DOHH2 (cell line): ENCODE data around the gene EYA2.

ENCODE experiments used
- H3F3A ChIP-seq: fragments of 200-600 bp; sonication (generic), shearing (Covaris generic); 2 replicates; pipeline ENCODE4 v1.6.0; 2016; ENCODE audit warnings: antibody characterized with exemption, mild to moderate bottlenecking; ENCODE audit not compliant: control insufficient read depth, insufficient read depth
- H3K27ac ChIP-seq: fragments of 200-600 bp; sonication (generic); 2 replicates; pipeline ENCODE4 v1.5.1; 2014; ENCODE audit warnings: low read depth, mild to moderate bottlenecking, low read length, moderate library complexity
- H3K27me3 ChIP-seq: fragments of 200-600 bp; sonication (generic); 2 replicates; pipeline ENCODE4 v1.6.1; 2014; ENCODE audit warnings: mild to moderate bottlenecking, low read length, mixed read lengths; ENCODE audit not compliant: control insufficient read depth
- H3K36me3 ChIP-seq: fragments of 200-600 bp; sonication (generic); 2 replicates; pipeline ENCODE4 v1.6.1; 2014; ENCODE audit warnings: mild to moderate bottlenecking, low read length, moderate library complexity, mixed read lengths; ENCODE audit not compliant: control insufficient read depth
- H3K4me1 ChIP-seq: fragments of 200-600 bp; sonication (generic); 2 replicates; pipeline ENCODE4 v1.6.1; 2014; ENCODE audit warnings: mild to moderate bottlenecking, low read length, mixed read lengths; ENCODE audit not compliant: control insufficient read depth
- H3K4me2 ChIP-seq: fragments of 200-600 bp; sonication (generic); 2 replicates; pipeline ENCODE4 v1.6.0; 2014; ENCODE audit warnings: mild to moderate bottlenecking, low read length, moderate library complexity
- H3K4me3 ChIP-seq: fragments of 200-600 bp; sonication (generic); 2 replicates; pipeline ENCODE4 v1.5.1; 2014; ENCODE audit warnings: mild to moderate bottlenecking, low read length, mixed read lengths
- H3K79me2 ChIP-seq: fragments of 200-600 bp; sonication (generic); 2 replicates; pipeline ENCODE4 v1.6.1; 2014; ENCODE audit warnings: mild to moderate bottlenecking, low read length, mixed read lengths; ENCODE audit not compliant: control insufficient read depth
- H3K9me2 ChIP-seq: fragments of 200-600 bp; sonication (generic); replicated peaks from 2 replicates; pipeline ENCODE4 v1.6.1; 2014; ENCODE audit warnings: mild to moderate bottlenecking, low read length, mixed read lengths; ENCODE audit not compliant: control insufficient read depth
- H3K9me3 ChIP-seq: fragments of 200-600 bp; sonication (generic); 2 replicates; pipeline ENCODE4 v1.6.1; 2014; ENCODE audit warnings: antibody characterized with exemption, low read length, mixed read lengths; ENCODE audit not compliant: control insufficient read depth, insufficient read depth
- H4K20me1 ChIP-seq: fragments of 200-600 bp; sonication (generic); 2 replicates; pipeline ENCODE4 v1.6.0; 2014; ENCODE audit warnings: low read depth, mild to moderate bottlenecking, antibody characterized with exemption, low read length, moderate library complexity; ENCODE audit not compliant: control insufficient read depth, insufficient read depth
- EZH2phosphoT487 ChIP-seq: fragments of 200-600 bp; sonication (generic); IDR thresholded peaks from 2 replicates; pipeline ENCODE4 v1.6.1; 2017; ENCODE audit warnings: borderline replicate concordance, mild to moderate bottlenecking, antibody characterized with exemption, low read length, moderate library complexity, mixed read lengths
- TF ChIP-seq, protein P1 (sequence below): fragments of 200-600 bp; sonication (generic); IDR thresholded peaks from one replicate; pipeline ENCODE4 v1.5.1; 2014; ENCODE audit warnings: antibody characterized with exemption, mild to moderate bottlenecking, low read depth, low read length; ENCODE audit not compliant: poor library complexity, severe bottlenecking

Gene EYA2

DNA sequence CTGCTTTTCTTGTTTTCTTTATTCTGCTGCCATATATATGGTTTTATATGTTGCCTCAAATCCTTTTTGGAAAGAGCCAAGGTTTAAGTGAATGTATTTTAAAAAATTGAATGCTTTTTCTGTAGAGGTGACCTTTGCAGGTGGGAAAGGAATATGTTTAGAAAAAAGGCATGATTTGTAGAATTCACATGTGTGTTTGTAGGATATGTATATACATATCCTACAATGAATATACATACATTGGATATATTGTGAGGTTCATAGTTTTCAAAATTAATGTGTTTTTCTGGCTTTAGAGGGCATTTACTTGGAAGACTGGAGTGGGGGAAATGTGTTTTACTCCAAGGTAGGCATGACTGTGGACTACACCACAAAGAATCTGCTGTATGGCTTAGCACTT lies 4.0 kb upstream of the EYA2 start:
- Histone ChIP-seq H3K79me2 (no peaks in the 10 kb centered on the region), H3K4me2 (no peak overlapping the region), H3K27me3 (peaks cover 4% of the 10 kb centered on the region), H3K36me3 (no peaks in the 10 kb centered on the region), H3K9me3 (no peaks in the 10 kb centered on the region), H3K4me3 (no peak overlapping the region), H3F3A (no peaks in the 10 kb centered on the region), H3K9me2 (no peaks in the 10 kb centered on the region), H3K27ac (no peak overlapping the region), H3K4me1 (no peaks in the 10 kb centered on the region), H4K20me1 (no peaks in the 10 kb centered on the region)
- TF ChIP-seq EZH2phosphoT487: no peak
- TF ChIP-seq, protein P1, sequence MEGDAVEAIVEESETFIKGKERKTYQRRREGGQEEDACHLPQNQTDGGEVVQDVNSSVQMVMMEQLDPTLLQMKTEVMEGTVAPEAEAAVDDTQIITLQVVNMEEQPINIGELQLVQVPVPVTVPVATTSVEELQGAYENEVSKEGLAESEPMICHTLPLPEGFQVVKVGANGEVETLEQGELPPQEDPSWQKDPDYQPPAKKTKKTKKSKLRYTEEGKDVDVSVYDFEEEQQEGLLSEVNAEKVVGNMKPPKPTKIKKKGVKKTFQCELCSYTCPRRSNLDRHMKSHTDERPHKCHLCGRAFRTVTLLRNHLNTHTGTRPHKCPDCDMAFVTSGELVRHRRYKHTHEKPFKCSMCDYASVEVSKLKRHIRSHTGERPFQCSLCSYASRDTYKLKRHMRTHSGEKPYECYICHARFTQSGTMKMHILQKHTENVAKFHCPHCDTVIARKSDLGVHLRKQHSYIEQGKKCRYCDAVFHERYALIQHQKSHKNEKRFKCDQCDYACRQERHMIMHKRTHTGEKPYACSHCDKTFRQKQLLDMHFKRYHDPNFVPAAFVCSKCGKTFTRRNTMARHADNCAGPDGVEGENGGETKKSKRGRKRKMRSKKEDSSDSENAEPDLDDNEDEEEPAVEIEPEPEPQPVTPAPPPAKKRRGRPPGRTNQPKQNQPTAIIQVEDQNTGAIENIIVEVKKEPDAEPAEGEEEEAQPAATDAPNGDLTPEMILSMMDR: no peak

- no peaks in the 10 kb centered on the region for H3K9me2 ChIP-seq
- no peaks in the 10 kb centered on the region for H3K79me2 ChIP-seq
- H3K9me3 ChIP-seq: no peaks in the 10 kb centered on the region
- H3K27me3 ChIP-seq: peaks cover 9% of the 10 kb centered on the region
- H3K4me2 ChIP-seq: no peak overlapping the region
- H3F3A ChIP-seq: no peaks in the 10 kb centered on the region
- no peaks in the 10 kb centered on the region for H3K36me3 ChIP-seq
- TF ChIP-seq EZH2phosphoT487: no peak
- TF ChIP-seq, protein P1: no peak
- no peaks in the 10 kb centered on the region for H4K20me1 ChIP-seq
- no peak overlapping the region for H3K4me3 ChIP-seq
- no peaks in the 10 kb centered on the region for H3K4me1 ChIP-seq
- H3K27ac ChIP-seq: no peak overlapping the region
These were observed 1.6 kb upstream of the EYA2 start for GRCh38 chr20:46893051-46893450.

DNA sequence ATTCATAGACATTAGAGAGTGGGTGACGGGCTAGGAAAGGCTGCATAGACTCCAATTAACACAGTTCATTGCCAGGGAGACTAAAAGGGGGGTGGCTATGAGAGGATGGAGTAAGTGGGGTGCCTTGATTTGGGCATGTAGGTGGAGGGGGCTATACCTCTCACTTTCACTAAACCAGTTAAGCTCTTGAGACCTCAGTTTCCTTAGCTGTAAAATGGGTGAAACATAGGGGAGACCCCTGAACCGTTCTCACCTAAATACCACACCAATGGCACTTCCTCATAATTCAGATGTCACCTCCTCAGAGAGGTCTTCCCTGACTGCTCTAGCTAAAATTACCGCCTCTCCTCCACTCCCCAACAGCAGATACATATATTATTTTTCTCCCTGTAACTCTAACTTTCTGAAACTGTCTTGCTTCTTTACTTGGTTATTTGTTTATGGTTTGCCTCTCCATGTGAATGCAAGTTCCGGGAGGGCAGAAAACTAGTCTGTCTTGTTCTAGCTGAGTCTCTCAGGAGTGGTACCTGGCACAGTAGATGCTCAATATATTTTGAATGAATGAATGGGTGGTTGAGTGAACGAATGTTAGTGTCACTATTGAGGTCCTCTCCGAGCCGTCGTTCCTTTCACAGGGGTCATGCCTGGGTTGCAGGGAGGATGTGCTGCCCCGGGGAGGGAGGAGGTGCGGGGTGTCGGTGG lies 615 bp upstream of the EYA2 start:
- Histone ChIP-seq H3K27ac (no peak overlapping the region), H3K4me1 (no peaks in the 10 kb centered on the region), H3F3A (no peaks in the 10 kb centered on the region), H3K27me3 (peaks cover 9% of the 10 kb centered on the region), H3K79me2 (no peaks in the 10 kb centered on the region), H3K36me3 (no peaks in the 10 kb centered on the region), H3K4me2 (no peak overlapping the region), H3K4me3 (no peak overlapping the region), H3K9me2 (no peaks in the 10 kb centered on the region), H3K9me3 (no peaks in the 10 kb centered on the region), H4K20me1 (no peaks in the 10 kb centered on the region)
- TF ChIP-seq EZH2phosphoT487: no peak
- TF ChIP-seq, protein P1: no peak
